Measurements from ENCODE around the gene JMJD7.

DNA sequence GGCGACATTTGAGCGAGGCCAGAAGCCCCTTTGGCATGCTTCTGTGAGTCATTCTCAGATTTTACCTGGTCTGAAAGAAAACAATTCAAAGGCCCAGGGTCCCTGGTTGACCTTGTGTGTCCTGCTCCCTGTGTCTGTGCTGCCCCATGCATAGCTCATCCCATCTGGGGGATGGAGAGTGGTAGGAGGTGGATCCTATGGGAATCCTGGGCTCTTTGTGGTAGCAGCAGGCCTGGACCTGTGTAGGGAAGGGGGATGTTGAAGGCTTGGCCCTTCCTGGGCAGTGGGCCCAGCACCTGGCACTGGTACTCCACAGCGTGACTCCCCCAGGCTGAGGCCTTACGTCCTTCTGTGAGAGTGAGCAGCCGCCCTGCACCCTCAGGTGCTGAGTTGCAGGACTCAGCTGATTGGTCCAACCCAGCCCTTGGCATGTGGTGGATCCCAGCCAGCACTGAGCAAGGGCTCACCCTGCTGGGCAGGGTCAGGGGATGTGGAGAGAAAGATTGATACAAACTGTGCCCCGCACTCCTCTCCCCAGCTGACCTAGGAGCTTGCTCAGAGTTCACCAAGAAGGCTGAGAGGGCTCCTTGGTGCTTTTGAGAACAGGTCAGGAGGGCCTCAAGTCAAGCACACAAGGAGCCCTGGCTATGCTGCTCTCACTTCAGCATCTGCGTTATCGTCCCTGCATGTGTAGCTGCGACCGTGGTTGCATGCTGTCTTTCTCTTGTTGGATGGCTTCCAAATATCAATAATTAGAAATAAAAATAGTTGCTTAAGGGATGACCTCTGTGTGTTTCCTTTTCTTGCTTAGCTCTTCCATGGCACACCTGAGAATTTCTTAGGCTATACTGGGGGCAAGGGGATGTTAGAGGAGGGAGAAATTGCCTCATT lies 21.4 kb upstream of the JMJD7 start:
- TF ChIP-seq, protein P1, sequence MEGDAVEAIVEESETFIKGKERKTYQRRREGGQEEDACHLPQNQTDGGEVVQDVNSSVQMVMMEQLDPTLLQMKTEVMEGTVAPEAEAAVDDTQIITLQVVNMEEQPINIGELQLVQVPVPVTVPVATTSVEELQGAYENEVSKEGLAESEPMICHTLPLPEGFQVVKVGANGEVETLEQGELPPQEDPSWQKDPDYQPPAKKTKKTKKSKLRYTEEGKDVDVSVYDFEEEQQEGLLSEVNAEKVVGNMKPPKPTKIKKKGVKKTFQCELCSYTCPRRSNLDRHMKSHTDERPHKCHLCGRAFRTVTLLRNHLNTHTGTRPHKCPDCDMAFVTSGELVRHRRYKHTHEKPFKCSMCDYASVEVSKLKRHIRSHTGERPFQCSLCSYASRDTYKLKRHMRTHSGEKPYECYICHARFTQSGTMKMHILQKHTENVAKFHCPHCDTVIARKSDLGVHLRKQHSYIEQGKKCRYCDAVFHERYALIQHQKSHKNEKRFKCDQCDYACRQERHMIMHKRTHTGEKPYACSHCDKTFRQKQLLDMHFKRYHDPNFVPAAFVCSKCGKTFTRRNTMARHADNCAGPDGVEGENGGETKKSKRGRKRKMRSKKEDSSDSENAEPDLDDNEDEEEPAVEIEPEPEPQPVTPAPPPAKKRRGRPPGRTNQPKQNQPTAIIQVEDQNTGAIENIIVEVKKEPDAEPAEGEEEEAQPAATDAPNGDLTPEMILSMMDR (conservative IDR thresholded peaks at IDR 0.05; ENCODE audit: low read length), result peak; percentile 52
- no peak for TF ChIP-seq EZH2phosphoT487 (IDR thresholded peaks at IDR 0.05; ENCODE audit: borderline replicate concordance)

All from Loucy (cell line).